Adrenal gland (tissue), 5 donors: ENCODE results near the gene MAN1C1.

Experiments
- CTCF ChIP-seq, 6 experiments: fragments of 450-650 bp in 4 of 6; fragments of 200-600 bp in 2 of 6; sonication (generic) in 1 of 6; IDR thresholded peaks; 1 replicate in 5 of 6; 2 replicates in 1 of 6; pipeline versions ENCODE4 v1.5.1 to v1.8.0; 2016 to 2021; ENCODE audit warnings: antibody characterized with exemption in 6 of 6, mild to moderate bottlenecking in 2 of 6, moderate library complexity in 1 of 6
- POLR2A ChIP-seq, 2 donors: fragments of 450-650 bp; IDR thresholded peaks; one replicate each; pipeline ENCODE4 v1.6.1; 2017; ENCODE audit warnings: antibody characterized with exemption in 2 of 2, mild to moderate bottlenecking in 2 of 2, moderate library complexity in 1 of 2
- donor health status: DM: no; HTN: no; CAD: no.

GRCh38 chr1:25785333-25786067 lies 168.9 kb downstream of the MAN1C1 start:
- TF ChIP-seq CTCF (IDR thresholded peaks at IDR 0.05), result no peak
- TF ChIP-seq POLR2A (IDR thresholded peaks at IDR 0.05), result no peak
